ENCODE results near the gene C4BPB. TPM values are rescaled to one million over a fixed set of nuclear protein-coding genes. Genes with fewer than 3 reads are reported as not detected.
A peak's percentile ranks its signal among the peaks of the same experiment; 100 is the strongest.

Gene C4BPB
- total RNA-seq, 4 donors from 2014 or later: 0.90 to 4.9 TPM; not detected in 2

- Histone ChIP-seq H3K36me3 (peaks cover 0 to 59% (median 6%) of the 10 kb centered on the region in 3 donors), H3K4me3 (no peak overlapping the region), H3K27me3 (no peaks in the 10 kb centered on the region), H3K9me3 (no peaks in the 10 kb centered on the region), H3K27ac (no peak overlapping the region), H3K4me1 (no peaks in the 10 kb centered on the region)
- no peak for DNase-seq (ENCODE audit: low spot score in 2 of 2)
- 87 to 91% methylated on average over 8 of the region's 8 CpGs for WGBS, 2 donors
- TF ChIP-seq EP300 (IDR thresholded peaks at IDR 0.05) (no peak), POLR2A (IDR thresholded peaks at IDR 0.05) (no peak)
- TF ChIP-seq, protein P1, sequence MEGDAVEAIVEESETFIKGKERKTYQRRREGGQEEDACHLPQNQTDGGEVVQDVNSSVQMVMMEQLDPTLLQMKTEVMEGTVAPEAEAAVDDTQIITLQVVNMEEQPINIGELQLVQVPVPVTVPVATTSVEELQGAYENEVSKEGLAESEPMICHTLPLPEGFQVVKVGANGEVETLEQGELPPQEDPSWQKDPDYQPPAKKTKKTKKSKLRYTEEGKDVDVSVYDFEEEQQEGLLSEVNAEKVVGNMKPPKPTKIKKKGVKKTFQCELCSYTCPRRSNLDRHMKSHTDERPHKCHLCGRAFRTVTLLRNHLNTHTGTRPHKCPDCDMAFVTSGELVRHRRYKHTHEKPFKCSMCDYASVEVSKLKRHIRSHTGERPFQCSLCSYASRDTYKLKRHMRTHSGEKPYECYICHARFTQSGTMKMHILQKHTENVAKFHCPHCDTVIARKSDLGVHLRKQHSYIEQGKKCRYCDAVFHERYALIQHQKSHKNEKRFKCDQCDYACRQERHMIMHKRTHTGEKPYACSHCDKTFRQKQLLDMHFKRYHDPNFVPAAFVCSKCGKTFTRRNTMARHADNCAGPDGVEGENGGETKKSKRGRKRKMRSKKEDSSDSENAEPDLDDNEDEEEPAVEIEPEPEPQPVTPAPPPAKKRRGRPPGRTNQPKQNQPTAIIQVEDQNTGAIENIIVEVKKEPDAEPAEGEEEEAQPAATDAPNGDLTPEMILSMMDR (IDR thresholded peaks at IDR 0.05): no peak
Observed at GRCh38 chr1:207072233-207072632, 16.4 kb upstream of the C4BPB start.

- Histone ChIP-seq H3K27ac (no peak overlapping the region), H3K36me3 (peaks cover 0 to 45% (median 0%) of the 10 kb centered on the region in 3 donors), H3K9me3 (no peaks in the 10 kb centered on the region), H3K27me3 (no peaks in the 10 kb centered on the region), H3K4me1 (peaks cover 0 to 5% (median 0%) of the 10 kb centered on the region in 4 donors), H3K4me3 (no peak overlapping the region)
- no peak for DNase-seq (ENCODE audit: low spot score in 2 of 2)
- WGBS, 2 donors: 69 to 72% methylated on average over 4 of the region's 4 CpGs
- TF ChIP-seq EP300 (IDR thresholded peaks at IDR 0.05) (no peak), POLR2A (IDR thresholded peaks at IDR 0.05) (no peak)
- TF ChIP-seq, protein P1 (IDR thresholded peaks at IDR 0.05): no peak
Observed at GRCh38 chr1:207073906-207074820, 14.5 kb upstream of the C4BPB start.

GRCh38 chr1:207076181-207076955, 12.3 kb upstream of the C4BPB start:
- Histone ChIP-seq H3K4me1 (peaks cover 0 to 5% (median 0%) of the 10 kb centered on the region in 4 donors), H3K27me3 (no peaks in the 10 kb centered on the region), H3K4me3 (no peak overlapping the region), H3K9me3 (no peaks in the 10 kb centered on the region), H3K27ac (no peak overlapping the region), H3K36me3 (peaks cover 0 to 37% (median 0%) of the 10 kb centered on the region in 3 donors)
- 62 to 74% methylated on average over 5 of the region's 5 CpGs for WGBS, 2 donors
- DNase-seq (ENCODE audit: low spot score in 2 of 2): no peak
- TF ChIP-seq EP300 (IDR thresholded peaks at IDR 0.05): no peak
- TF ChIP-seq POLR2A (IDR thresholded peaks at IDR 0.05): no peak
- TF ChIP-seq, protein P1 (IDR thresholded peaks at IDR 0.05): no peak

DNA sequence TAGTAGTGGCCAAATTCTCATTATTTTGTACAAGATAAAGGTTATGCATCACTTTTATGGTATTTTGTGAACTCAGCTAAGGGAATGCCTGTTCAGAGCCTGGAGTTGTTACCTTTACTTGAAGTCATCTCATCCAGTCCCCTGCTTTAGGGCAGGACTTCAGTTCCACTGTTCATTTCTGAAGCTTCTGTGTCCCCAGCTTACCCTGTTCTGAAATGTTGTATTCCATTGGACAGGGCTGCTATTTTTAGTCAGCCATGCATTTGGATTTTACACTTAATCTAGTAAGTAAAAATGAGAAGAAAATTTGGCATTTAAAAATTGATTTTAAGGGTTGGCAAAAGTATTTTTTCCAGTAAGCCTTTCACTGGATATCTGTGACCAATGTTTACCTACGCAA, 11.6 kb upstream of the C4BPB start:
- TF ChIP-seq EP300 (IDR thresholded peaks at IDR 0.05) (no peak), POLR2A (IDR thresholded peaks at IDR 0.05) (no peak)
- TF ChIP-seq, protein P1 (IDR thresholded peaks at IDR 0.05): no peak
- Histone ChIP-seq H3K36me3 (peaks cover 0 to 31% (median 0%) of the 10 kb centered on the region in 3 donors), H3K4me1 (peaks cover 0 to 5% (median 0%) of the 10 kb centered on the region in 4 donors), H3K4me3 (no peak overlapping the region), H3K9me3 (no peaks in the 10 kb centered on the region), H3K27me3 (no peaks in the 10 kb centered on the region), H3K27ac (peak overlapping the region in 2 of 4 donors; percentile 29 to 33)
- WGBS, 2 donors: 95 to 98% methylated on average over 1 of the region's 1 CpG
- no peak for DNase-seq (ENCODE audit: low spot score in 2 of 2)

Measured in tibial nerve (tissue), 4 donors.